HCT116 (cell line): ENCODE results near the gene ZDHHC18. TPM values are rescaled to one million over a fixed set of nuclear protein-coding genes. Genes with fewer than 3 reads are reported as not detected.
A peak's percentile ranks its signal among the peaks of the same experiment; 100 is the strongest.

ENCODE experiments used
- ATAC-seq: fragments of 200-7000 bp; cut with Tn5 transposase; 2 replicates; pipeline ENCODE4 v1.9.1; 2020; ENCODE audit warnings: mild to moderate bottlenecking, moderate library complexity
- BruUV-seq: library from RNA; stranded (reverse); fragments of 400-500 nt; replicated peaks from 2 replicates; lab custom pipeline; 2021; lab: Mats Ljungman, UMichigan
- CTCF ChIA-PET: fragments of 300-600 bp; sonication (Branson Sonifier 250); formaldehyde crosslinking; loops from one replicate; lab custom pipeline; 2021; ENCODE audit warnings: antibody characterized with exemption; lab: Charles Lee
- POLR2A ChIA-PET: fragments of 300-600, 350-600 bp; sonication (Branson Sonifier 250); formaldehyde crosslinking; loops from one replicate; lab custom pipeline; 2021; ENCODE audit warnings: antibody characterized with exemption; lab: Charles Lee
- RAD21 ChIA-PET, 2 experiments: fragments of 300-600 bp; sonication (Branson Sonifier 250); formaldehyde crosslinking; loops; one replicate each; lab custom pipeline; 2023; ENCODE audit warnings: low total read pairs in 2 of 2; ENCODE audit not compliant: uncharacterized antibody in 2 of 2, unreplicated experiment in 2 of 2, low non-redundant PET in 1 of 2; lab: Charles Lee
- DNase-seq: peaks from one replicate; pipeline ENCODE4 v3.0.0-alpha.2; 2010; ENCODE audit warnings: low read depth, low spot score
- H2AFZ ChIP-seq: fragments of 200-600 bp; shearing (Covaris generic), sonication (generic); 2 replicates; pipeline ENCODE4 v1.6.1; 2017; ENCODE audit warnings: low read depth, mixed run types, mixed read lengths, antibody characterized with exemption, low read length; ENCODE audit not compliant: poor library complexity, severe bottlenecking
- H3K27ac ChIP-seq: 2 replicates; pipeline ENCODE4 v1.5.1; 2012; ENCODE audit warnings: low read depth, low read length
- H3K27me3 ChIP-seq: fragments of 200-600 bp; sonication (generic); 2 replicates; pipeline ENCODE4 v1.6.1; 2016; ENCODE audit warnings: mixed run types, low read length, mixed read lengths; ENCODE audit not compliant: insufficient read depth
- H3K36me3 ChIP-seq, 2 experiments: fragments of 200-500 bp in 1 of 2; fragments of 200-600 bp in 1 of 2; sonication (Bioruptor generic) in 1 of 2; sonication (generic) in 1 of 2; 2 replicates each; pipeline versions ENCODE4 v1.5.1 to v1.6.1; 2014 to 2016; ENCODE audit warnings: low read length in 2 of 2, inconsistent platforms in 1 of 2, mixed read lengths in 1 of 2, mixed run types in 1 of 2; ENCODE audit not compliant: insufficient read depth in 2 of 2, control insufficient read depth in 1 of 2
- H3K4me1 ChIP-seq, 2 experiments: fragments of 200-600 bp in 1 of 2; sonication (generic) in 1 of 2; 2 replicates each; pipeline versions ENCODE4 v1.5.1 to v1.6.1; 2012 to 2017; ENCODE audit warnings: low read length in 2 of 2, inconsistent platforms in 1 of 2, mild to moderate bottlenecking in 1 of 2, mixed read lengths in 1 of 2, mixed run types in 1 of 2, moderate library complexity in 1 of 2; ENCODE audit not compliant: insufficient read depth in 2 of 2, control insufficient read depth in 1 of 2
- H3K4me2 ChIP-seq: fragments of 200-600 bp; sonication (generic); 2 replicates; pipeline ENCODE4 v1.6.1; 2017; ENCODE audit warnings: mixed run types, low read length, mixed read lengths
- H3K4me3 ChIP-seq, 2 experiments: fragments of 200-600 bp in 1 of 2; sonication (generic) in 1 of 2; replicated peaks in 1 of 2; 2 replicates each; pipeline ENCODE4 v1.5.1; 2011 to 2016; ENCODE audit warnings: low read length in 2 of 2, control low read depth in 1 of 2, low read depth in 1 of 2, mild to moderate bottlenecking in 1 of 2, mixed read lengths in 1 of 2, mixed run types in 1 of 2
- H3K79me2 ChIP-seq: fragments of 200-600 bp; sonication (generic); 2 replicates; pipeline ENCODE4 v1.6.1; 2017; ENCODE audit warnings: mild to moderate bottlenecking, mixed run types, low read length, moderate library complexity, mixed read lengths; ENCODE audit not compliant: insufficient read depth
- H3K9ac ChIP-seq: fragments of 200-600 bp; sonication (generic); 2 replicates; pipeline ENCODE4 v1.6.1; 2016; ENCODE audit warnings: low read length, mixed read lengths
- H3K9me2 ChIP-seq: fragments of 200-600 bp; sonication (generic), shearing (Covaris generic); 2 replicates; pipeline ENCODE4 v1.6.1; 2017; ENCODE audit warnings: mixed run types, mild to moderate bottlenecking, moderate library complexity; ENCODE audit not compliant: insufficient read depth
- H3K9me3 ChIP-seq, 2 experiments: fragments of 200-500 bp in 1 of 2; fragments of 200-600 bp in 1 of 2; sonication (Bioruptor generic) in 1 of 2; sonication (generic) in 1 of 2; 2 replicates each; pipeline ENCODE4 v1.6.1; 2014 to 2017; ENCODE audit warnings: low read length in 2 of 2, mixed read lengths in 2 of 2, inconsistent platforms in 1 of 2, low read depth in 1 of 2, mild to moderate bottlenecking in 1 of 2, mixed run types in 1 of 2, moderate library complexity in 1 of 2; ENCODE audit not compliant: control insufficient read depth in 1 of 2, insufficient read depth in 1 of 2
- H4K20me1 ChIP-seq: fragments of 200-600 bp; sonication (generic), shearing (Covaris generic); 2 replicates; pipeline ENCODE4 v1.6.1; 2017; ENCODE audit warnings: mixed run types, mild to moderate bottlenecking, moderate library complexity; ENCODE audit not compliant: insufficient read depth
- CBX3 ChIP-seq: IDR thresholded peaks from 2 replicates; pipeline ENCODE4 v1.6.1; 2012; ENCODE audit warnings: low read depth
- CTCF ChIP-seq, 3 experiments: fragments of 200-600 bp in 1 of 3; sonication (generic) in 1 of 3; IDR thresholded peaks in 2 of 3; conservative IDR thresholded peaks in 1 of 3; 2 replicates each; pipeline ENCODE4 v1.5.1; 2012 to 2017; ENCODE audit warnings: low read depth in 2 of 3, low read length in 2 of 3, antibody characterized with exemption in 1 of 3, borderline replicate concordance in 1 of 3, control low read depth in 1 of 3, mild to moderate bottlenecking in 1 of 3, mixed read lengths in 1 of 3, mixed run types in 1 of 3, moderate library complexity in 1 of 3; ENCODE audit not compliant: insufficient read depth in 1 of 3
- EGR1 ChIP-seq: IDR thresholded peaks from 2 replicates; pipeline ENCODE4 v1.6.1; 2012; ENCODE audit warnings: low read depth
- FOSL1 ChIP-seq: IDR thresholded peaks from 2 replicates; pipeline ENCODE4 v1.6.1; 2012; ENCODE audit warnings: low read depth
- MAX ChIP-seq: IDR thresholded peaks from 2 replicates; pipeline ENCODE4 v1.6.1; 2012
- POLR2AphosphoS5 ChIP-seq: IDR thresholded peaks from 2 replicates; pipeline ENCODE4 v1.6.1; 2011; ENCODE audit warnings: mild to moderate bottlenecking, low read depth, low read length, moderate library complexity
- SRF ChIP-seq: IDR thresholded peaks from 2 replicates; pipeline ENCODE4 v1.6.1; 2012; ENCODE audit warnings: low read depth
- TCF7L2 ChIP-seq: IDR thresholded peaks from 2 replicates; pipeline ENCODE4 v1.7.0; 2011; ENCODE audit warnings: borderline replicate concordance, inconsistent platforms; ENCODE audit not compliant: insufficient read depth, insufficient read length; ENCODE audit errors: extremely low read depth
- intact Hi-C: fragments of 100-400 bp; cut with micrococcal nuclease; formaldehyde crosslinking; loops from 2 replicates; pipeline ENCODE4 v1.10.0; 2022
- total RNA-seq: library from RNA; stranded (reverse); gene quantifications from one replicate; pipeline ENCODE4 v1.2.1, GENCODE V29; 2021; ENCODE audit not compliant: unreplicated experiment

ZDHHC18 gene
- total RNA-seq, 1 experiment from 2014 or later, result 24.4 TPM

DNA sequence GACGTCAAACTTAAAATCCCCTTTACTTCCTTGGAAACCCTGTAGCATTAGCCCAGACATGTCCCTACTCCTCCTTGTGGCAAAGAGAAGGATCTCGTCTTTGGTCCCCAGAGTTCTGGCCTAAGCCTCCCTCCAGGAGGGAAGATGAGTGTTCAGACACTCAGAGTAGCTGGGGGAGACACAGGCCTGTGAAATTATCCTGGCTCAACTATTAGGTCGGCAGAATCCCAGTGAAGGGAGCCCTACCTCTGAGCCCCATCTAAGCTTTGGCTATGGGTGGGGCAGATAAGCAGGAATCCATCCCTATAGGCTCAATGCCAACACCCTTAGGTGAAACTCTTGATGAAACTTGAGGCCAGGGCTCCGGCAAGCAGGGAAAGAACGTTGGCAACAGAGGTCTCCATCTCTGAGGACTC is 34.8 kb downstream of the ZDHHC18 start:
- Histone ChIP-seq H3K4me1 (peaks cover 30 to 73% of the 10 kb centered on the region in 2 experiments), H3K27me3 (no peaks in the 10 kb centered on the region), H3K79me2 (peaks cover 20% of the 10 kb centered on the region), H3K9me3 (no peaks in the 10 kb centered on the region), H4K20me1 (no peaks in the 10 kb centered on the region), H3K4me2 (peak overlapping the region; percentile 100), H3K27ac (peak overlapping the region; percentile 100), H3K36me3 (0 out of 4 replicates have a peak, but pooled peaks cover 0 to 5% of the 10 kb centered on the region in 2 experiments), H3K9ac (peak overlapping the region; percentile 99), H3K4me3 (peak overlapping the region in 1 of 2 experiments; percentile 96; a peak in 2 of 4 replicates), H2AFZ (no peak overlapping the region), H3K9me2 (no peaks in the 10 kb centered on the region)
- CTCF ChIA-PET, result interaction anchor here (1.6 to 3.4 kb wide), 4 partner anchors 9 to 259 kb away, joined by 5 to 14 read pairs (median 8); no protein-coding TSS in a partner anchor
- DNase-seq (peak; percentile 54), ATAC-seq (no peak)
- POLR2A ChIA-PET, result interaction anchor here (1.4 kb wide), 1 partner anchor 29 kb away, joined by 4 read pairs; the partner anchor contains the start of gene GPN2
- intact Hi-C loops, result loop anchor here (5.0 to 10.0 kb wide), 2 partner anchors 166 to 259 kb away; partner anchors contain the start of gene ARID1A
- no TSS peak for BruUV-seq
- TF ChIP-seq CTCF (IDR thresholded peaks at IDR 0.05 in 2 of 3, conservative IDR thresholded peaks at IDR 0.05 in 1 of 3; ENCODE audit: borderline replicate concordance in 1 of 3, insufficient read depth in 1 of 3, low read depth in 2 of 3, low read length in 2 of 3) (peak in 2 of 3 experiments; percentile 56 to 58; a peak in 4 of 6 replicates), CBX3 (no peak), EGR1 (no peak)
- RAD21 ChIA-PET, result interaction anchor here (0.6 to 1.1 kb wide), 2 partner anchors 10 to 12 kb away, joined by 5 to 9 read pairs; no protein-coding TSS in a partner anchor

DNA sequence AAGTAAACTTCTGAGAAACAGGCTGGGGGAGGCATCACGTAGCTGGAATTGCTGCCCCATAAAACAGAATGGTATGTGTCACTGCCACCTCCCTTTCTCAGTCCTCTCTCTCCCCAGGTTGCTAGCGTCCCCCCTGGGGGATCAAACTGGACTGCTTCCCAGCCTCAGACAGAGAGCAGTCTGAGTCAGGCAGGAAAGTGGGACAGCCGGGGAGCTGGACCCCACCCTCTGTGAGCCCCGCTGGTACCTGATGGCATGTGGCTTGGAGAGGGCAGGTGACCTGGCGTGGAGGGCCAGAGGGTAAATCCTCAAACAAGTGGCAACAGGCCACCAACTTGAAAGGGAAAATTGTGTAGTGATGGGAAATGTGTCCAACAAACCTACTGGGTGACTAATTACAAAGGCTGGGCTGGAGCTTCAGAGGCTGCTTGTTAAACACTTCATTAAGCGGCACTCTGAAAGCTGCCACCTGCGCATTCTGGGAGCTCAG is 35.4 kb downstream of the ZDHHC18 start:
- Histone ChIP-seq H3K9me3 (no peaks in the 10 kb centered on the region), H3K4me3 (peak overlapping the region; percentile 24 to 96; a peak in 3 of 4 replicates), H3K79me2 (peaks cover 20% of the 10 kb centered on the region), H3K27me3 (no peaks in the 10 kb centered on the region), H3K9me2 (no peaks in the 10 kb centered on the region), H2AFZ (no peak overlapping the region), H3K9ac (peak overlapping the region; percentile 99), H3K36me3 (0 out of 4 replicates have a peak, but pooled peaks cover 0 to 5% of the 10 kb centered on the region in 2 experiments), H4K20me1 (no peaks in the 10 kb centered on the region), H3K4me2 (peak overlapping the region; percentile 100), H3K4me1 (peaks cover 31 to 70% of the 10 kb centered on the region in 2 experiments), H3K27ac (peak overlapping the region; percentile 100)
- intact Hi-C loops, result loop anchor here (1.0 to 10.0 kb wide), 3 partner anchors 9 to 260 kb away; partner anchors contain the start of gene ARID1A
- CTCF ChIA-PET, result interaction anchor here (0.5 to 3.4 kb wide), 6 partner anchors 8 to 260 kb away, joined by 3 to 14 read pairs (median 6); no protein-coding TSS in a partner anchor
- POLR2A ChIA-PET, result interaction anchor here (0.6 to 1.4 kb wide), 4 partner anchors 9 to 136 kb away, joined by 3 to 4 read pairs (median 3); partner anchors contain the start of gene GPN2
- RAD21 ChIA-PET, result interaction anchor here (0.6 to 1.1 kb wide), 3 partner anchors 9 to 13 kb away, joined by 3 to 9 read pairs (median 5); no protein-coding TSS in a partner anchor
- peak; percentile 46 for TF ChIP-seq POLR2AphosphoS5
- TF ChIP-seq CBX3, result no peak
- TF ChIP-seq TCF7L2, result peak; percentile 28
- no peak for TF ChIP-seq SRF
- TF ChIP-seq MAX, result no peak
- TF ChIP-seq FOSL1, result no peak
- no TSS peak for BruUV-seq
- DNase-seq (peak; percentile 65), ATAC-seq (peak; percentile 6)
